AG08396 (cell line): ENCODE results near the gene TCF7.

Source experiments
- DNase-seq: peaks from one replicate; pipeline ENCODE4 v3.0.0; 2012; ENCODE audit warnings: low spot score, mixed read lengths

Gene TCF7

GRCh38 chr5:134131165-134131564, 16.7 kb downstream of the TCF7 start:
- no peak for DNase-seq

- no peak for DNase-seq
Observed at GRCh38 chr5:134131578-134132350, 17.3 kb downstream of the TCF7 start.

GRCh38 chr5:134132372-134133187, 18.1 kb downstream of the TCF7 start:
- DNase-seq = no peak

GRCh38 chr5:134133188-134133994, 18.9 kb downstream of the TCF7 start:
- no peak for DNase-seq

GRCh38 chr5:134133995-134134541, 19.6 kb downstream of the TCF7 start:
- DNase-seq = no peak

- DNase-seq = no peak
Observed at GRCh38 chr5:134135091-134135655, 20.7 kb downstream of the TCF7 start.

GRCh38 chr5:134136221-134136631, 21.7 kb downstream of the TCF7 start:
- no peak for DNase-seq

DNA sequence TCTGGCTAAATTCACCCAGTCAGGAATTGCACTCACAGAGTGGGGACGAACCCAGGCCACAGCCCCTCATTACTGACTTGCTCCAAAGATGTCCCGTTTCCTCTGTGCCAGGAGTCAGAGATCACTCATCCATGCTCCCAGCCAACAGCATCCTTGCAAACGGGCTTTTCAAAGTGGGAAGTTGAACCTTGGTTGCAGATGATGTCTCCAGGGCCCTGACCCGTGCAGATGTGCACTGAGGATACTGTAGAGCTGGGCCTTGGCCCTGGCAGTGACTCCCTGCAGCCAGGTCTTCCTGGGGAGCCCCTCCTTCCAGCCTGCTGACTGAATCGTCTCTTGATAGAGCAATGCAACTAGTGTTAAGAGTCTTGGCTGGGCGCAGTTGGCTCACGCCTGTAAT, 22.3 kb downstream of the TCF7 start:
- no peak for DNase-seq

GRCh38 chr5:134138416-134139376, 24.2 kb downstream of the TCF7 start:
- DNase-seq = no peak

- no peak for DNase-seq
Observed at GRCh38 chr5:134139377-134139851, 24.9 kb downstream of the TCF7 start.

DNA sequence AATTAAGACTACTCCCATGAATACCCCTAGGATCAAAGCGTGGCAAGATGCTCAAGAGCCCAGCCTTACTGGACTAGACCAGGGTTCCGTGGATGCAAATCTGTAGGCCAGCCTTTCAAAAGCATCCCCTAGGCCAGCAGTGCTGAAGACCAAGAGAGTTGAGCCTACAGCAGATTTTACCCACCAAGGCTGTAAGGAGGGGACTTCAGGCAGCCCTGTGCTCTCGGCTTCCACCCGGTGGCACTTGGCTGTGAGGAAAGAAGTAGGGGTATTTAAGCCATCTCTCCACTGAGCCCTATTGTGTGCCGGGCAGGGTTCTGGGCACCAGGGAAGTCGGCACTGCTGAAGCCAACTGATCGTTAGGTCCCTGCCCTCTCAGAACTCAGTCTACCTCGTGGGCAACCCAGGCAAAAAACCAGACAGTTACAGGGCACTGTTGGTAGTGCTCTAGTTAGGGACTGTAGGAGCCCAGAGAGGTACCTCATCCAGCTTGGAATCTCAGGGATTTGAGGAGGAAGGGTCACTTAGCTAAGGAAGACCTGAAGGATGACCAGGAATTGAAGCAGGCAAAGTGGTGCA, 25.5 kb downstream of the TCF7 start:
- DNase-seq = no peak

- peak; percentile 67 for DNase-seq
Observed at GRCh38 chr5:134140530-134141201, 26.2 kb downstream of the TCF7 start.

GRCh38 chr5:134141331-134142050, 27.0 kb downstream of the TCF7 start:
- no peak for DNase-seq

DNA sequence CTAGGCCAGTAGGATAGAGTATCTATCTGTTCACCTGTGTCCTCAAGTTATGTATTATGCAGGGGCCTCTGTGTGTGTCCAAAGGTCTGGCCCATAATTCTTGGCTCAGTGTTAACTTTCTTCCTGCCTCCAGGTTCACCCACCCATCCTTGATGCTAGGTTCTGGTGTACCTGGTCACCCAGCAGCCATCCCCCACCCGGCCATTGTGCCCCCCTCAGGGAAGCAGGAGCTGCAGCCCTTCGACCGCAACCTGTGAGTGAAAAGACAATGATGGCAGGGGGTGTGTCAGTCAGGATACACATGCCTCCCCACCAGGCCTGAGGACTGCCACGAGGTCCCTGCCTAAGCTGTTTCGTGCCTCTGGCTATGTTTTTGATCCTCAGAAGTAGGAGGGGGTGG, 27.6 kb downstream of the TCF7 start:
- no peak for DNase-seq

GRCh38 chr5:134142806-134143205, 28.3 kb downstream of the TCF7 start:
- no peak for DNase-seq

DNA sequence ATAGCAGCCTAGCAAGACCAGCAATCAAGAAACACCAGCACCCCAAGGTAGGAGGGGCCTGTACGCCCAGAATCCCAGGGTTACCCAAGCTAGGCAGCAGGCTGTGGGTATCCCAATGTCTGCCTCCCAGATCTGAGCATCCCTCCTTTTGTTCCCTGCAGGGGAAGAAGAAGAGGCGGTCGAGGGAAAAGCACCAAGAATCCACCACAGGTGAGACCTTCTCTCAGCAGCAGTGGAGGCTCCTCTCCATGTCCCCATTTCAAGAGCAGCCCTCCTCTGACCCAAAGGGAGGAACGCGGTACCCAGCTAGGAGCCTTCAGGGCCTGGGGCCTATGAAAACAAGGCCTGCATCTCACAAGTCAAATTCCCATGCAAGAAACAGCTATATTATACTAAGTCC, 28.9 kb downstream of the TCF7 start:
- DNase-seq = no peak

GRCh38 chr5:134143944-134144941, 29.8 kb downstream of the TCF7 start:
- no peak for DNase-seq
